ENCODE data around the gene PCDHGB3. TPM values are rescaled to one million over a fixed set of nuclear protein-coding genes. Genes with fewer than 3 reads are reported as not detected.

Gene PCDHGB3
- total and polyA plus RNA-seq, 7 donors, result under 0.01 to 16.1 (median 6.1) TPM; not detected in 1

DNA sequence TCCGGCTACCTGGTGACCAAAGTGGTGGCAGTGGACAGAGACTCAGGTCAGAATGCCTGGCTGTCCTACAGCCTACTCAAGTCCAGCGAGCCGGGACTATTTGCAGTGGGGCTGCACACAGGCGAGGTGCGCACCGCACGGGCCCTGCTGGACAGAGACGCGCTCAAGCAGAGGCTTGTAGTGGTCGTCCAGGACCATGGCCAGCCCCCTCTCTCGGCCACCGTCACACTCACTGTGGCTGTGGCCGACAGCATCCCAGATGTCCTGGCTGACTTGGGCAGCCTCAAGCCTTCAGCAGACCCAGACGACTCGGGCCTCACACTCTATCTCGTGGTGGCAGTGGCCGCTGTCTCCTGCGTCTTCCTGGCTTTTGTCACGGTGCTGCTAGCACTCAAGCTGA lies 13.1 kb upstream of the PCDHGB3 start:
- Histone ChIP-seq H3K27ac (no peak overlapping the region), H3K36me3 (no peaks in the 10 kb centered on the region), H3K4me3 (no peak overlapping the region), H3K4me1 (no peaks in the 10 kb centered on the region), H3K27me3 (peaks cover 0 to 13% (median 0%) of the 10 kb centered on the region in 3 donors), H3K9me3 (peaks cover 37 to 84% (median 62%) of the 10 kb centered on the region in 4 donors)
- no peak for TF ChIP-seq POLR2A (IDR thresholded peaks at IDR 0.05)
- no peak for DNase-seq
- 55 to 69% methylated on average over 19 of the region's 19 CpGs for WGBS, 2 donors
- intact Hi-C loops (cut with DNase I), result no loop called here

DNA sequence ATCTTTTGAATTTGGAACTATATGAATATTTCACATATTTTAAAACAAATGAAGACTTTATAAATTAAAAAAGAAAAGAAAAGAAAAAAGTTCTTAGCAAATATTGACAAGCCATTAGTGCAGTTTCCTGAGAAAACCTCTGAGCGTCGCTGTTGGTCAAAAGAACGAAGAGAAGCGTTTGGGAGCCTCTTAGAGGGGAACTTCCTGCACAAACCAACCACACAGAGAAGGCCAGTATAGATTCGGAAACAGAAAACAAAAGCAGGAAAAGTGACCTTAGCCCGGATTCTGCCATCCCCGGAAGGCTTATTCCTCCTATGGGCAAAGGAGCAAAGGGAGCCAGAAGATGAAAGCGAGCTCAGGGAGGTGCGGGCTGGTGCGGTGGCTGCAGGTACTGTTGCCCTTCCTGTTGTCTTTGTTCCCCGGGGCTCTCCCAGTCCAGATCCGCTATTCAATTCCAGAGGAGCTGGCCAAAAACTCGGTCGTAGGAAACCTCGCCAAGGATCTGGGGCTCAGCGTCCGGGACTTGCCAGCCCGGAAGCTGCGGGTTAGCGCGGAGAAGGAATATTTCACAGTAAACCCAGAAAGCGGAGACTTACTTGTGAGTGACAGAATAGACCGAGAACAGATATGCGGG lies 10.1 kb upstream of the PCDHGB3 start, which contains the start of gene PCDHGB2:
Gene PCDHGB2, plus strand, starts transcription at position 205 of the 637 bp plus-strand sequence. Its CDS starts 142 bp downstream, at position 347.
- no peaks in the 10 kb centered on the region for H3K36me3 ChIP-seq
- DNase-seq, result no peak
- peaks cover 0 to 5% (median 4%) of the 10 kb centered on the region in 3 donors for H3K27me3 ChIP-seq
- H3K27ac ChIP-seq, result no peak within 1 kb of the TSS
- peak within 1 kb of the TSS in 2 of 4 donors; percentile 14 to 26 for H3K4me3 ChIP-seq
- intact Hi-C loops (cut with DNase I), result no loop called here
- TF ChIP-seq EP300 (IDR thresholded peaks at IDR 0.05), result no peak
- TF ChIP-seq, protein P1, sequence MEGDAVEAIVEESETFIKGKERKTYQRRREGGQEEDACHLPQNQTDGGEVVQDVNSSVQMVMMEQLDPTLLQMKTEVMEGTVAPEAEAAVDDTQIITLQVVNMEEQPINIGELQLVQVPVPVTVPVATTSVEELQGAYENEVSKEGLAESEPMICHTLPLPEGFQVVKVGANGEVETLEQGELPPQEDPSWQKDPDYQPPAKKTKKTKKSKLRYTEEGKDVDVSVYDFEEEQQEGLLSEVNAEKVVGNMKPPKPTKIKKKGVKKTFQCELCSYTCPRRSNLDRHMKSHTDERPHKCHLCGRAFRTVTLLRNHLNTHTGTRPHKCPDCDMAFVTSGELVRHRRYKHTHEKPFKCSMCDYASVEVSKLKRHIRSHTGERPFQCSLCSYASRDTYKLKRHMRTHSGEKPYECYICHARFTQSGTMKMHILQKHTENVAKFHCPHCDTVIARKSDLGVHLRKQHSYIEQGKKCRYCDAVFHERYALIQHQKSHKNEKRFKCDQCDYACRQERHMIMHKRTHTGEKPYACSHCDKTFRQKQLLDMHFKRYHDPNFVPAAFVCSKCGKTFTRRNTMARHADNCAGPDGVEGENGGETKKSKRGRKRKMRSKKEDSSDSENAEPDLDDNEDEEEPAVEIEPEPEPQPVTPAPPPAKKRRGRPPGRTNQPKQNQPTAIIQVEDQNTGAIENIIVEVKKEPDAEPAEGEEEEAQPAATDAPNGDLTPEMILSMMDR (IDR thresholded peaks at IDR 0.05), result peak in 1 of 4 experiments; percentile 8
- H3K4me1 ChIP-seq, result no peaks in the 10 kb centered on the region
- H3K9me3 ChIP-seq, result peaks cover 48 to 96% (median 68%) of the 10 kb centered on the region in 4 donors
- WGBS, 2 donors, result 23 to 34% methylated on average over 24 of the region's 24 CpGs

DNA sequence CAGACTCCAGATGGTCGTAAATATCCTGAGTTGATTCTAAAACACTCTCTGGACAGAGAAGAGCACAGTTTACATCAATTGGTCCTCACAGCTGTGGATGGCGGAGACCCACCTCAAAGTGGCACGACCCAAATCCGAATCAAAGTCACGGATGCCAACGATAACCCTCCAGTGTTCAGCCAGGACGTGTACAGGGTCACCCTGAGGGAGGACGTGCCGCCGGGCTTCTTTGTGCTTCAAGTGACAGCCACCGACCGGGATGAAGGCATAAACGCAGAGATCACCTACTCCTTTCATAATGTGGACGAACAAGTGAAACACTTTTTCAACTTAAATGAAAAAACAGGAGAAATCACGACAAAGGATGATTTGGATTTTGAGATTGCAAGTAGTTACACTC lies 9.4 kb upstream of the PCDHGB3 start:
- 42 to 61% methylated on average over 15 of the region's 15 CpGs for WGBS, 2 donors
- no peaks in the 10 kb centered on the region for H3K4me1 ChIP-seq

DNA sequence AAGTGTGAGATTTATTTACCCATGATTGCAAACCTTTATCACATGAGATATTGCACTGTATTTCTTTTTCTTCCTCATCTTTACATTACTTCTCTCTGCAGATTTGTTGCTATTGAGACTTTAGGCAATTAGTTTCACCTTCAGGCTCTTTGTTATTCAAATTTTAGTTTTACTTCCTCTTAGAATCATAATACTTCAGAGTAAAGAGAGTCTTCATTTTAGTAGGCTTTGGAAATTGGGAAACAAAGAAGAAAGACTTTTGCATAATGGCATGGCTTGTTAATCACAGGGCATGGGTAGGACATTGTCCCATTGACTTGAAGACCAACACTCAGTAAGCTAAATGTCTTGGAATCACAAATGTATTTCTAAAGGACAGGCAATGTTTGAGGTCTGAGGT lies 7.3 kb upstream of the PCDHGB3 start:
- TF ChIP-seq, protein P1 (IDR thresholded peaks at IDR 0.05), result no peak
- TF ChIP-seq EP300 (IDR thresholded peaks at IDR 0.05) (no peak), POLR2AphosphoS5 (IDR thresholded peaks at IDR 0.05) (no peak), POLR2A (IDR thresholded peaks at IDR 0.05) (no peak)
- intact Hi-C loops (cut with DNase I), result no loop called here
- no peaks in the 10 kb centered on the region for H3K36me3 ChIP-seq

More for the DNA sequence above, 9.4 kb upstream of the PCDHGB3 start:
- H3K36me3 ChIP-seq, result no peaks in the 10 kb centered on the region
- peaks cover 0 to 5% (median 4%) of the 10 kb centered on the region in 3 donors for H3K27me3 ChIP-seq
- no peak for DNase-seq
- TF ChIP-seq POLR2AphosphoS5 (IDR thresholded peaks at IDR 0.05) (no peak), EP300 (IDR thresholded peaks at IDR 0.05) (no peak), POLR2A (IDR thresholded peaks at IDR 0.05) (no peak)
- TF ChIP-seq, protein P1 (IDR thresholded peaks at IDR 0.05), result no peak
- intact Hi-C loops (cut with DNase I), result no loop called here
- no peak overlapping the region for H3K4me3 ChIP-seq
- peaks cover 50 to 96% (median 70%) of the 10 kb centered on the region in 4 donors for H3K9me3 ChIP-seq
- H3K27ac ChIP-seq, result no peak overlapping the region

DNA sequence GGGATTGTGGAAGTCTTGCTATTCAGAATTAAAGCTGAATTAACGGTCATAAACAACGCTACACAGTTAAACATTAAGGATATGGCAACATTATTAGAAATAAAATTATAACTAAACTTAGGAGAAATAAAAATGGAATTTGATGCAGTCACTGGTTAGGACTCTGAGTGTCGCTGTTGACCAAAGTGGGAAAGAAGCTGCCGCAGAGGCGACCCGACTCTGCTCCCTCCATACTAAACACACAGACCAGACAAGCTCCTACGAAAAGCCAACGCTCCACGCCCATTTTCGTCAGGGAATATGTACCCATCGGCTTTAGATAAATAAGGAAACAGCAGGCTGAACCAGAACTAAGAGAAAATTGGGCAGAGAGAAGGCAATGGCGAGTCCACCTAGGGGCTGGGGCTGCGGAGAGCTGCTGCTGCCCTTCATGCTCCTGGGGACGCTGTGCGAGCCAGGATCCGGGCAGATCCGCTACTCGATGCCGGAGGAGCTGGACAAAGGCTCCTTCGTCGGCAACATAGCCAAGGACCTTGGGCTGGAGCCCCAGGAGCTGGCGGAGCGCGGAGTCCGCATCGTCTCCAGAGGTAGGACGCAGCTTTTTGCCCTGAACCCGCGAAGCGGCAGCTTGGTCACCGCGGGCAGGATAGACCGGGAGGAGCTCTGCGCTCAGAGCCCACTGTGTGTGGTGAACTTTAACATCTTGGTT lies 5.9 kb upstream of the PCDHGB3 start, which contains the start of gene PCDHGA5:
Gene PCDHGA5, plus strand, starts transcription at position 211 of the 709 bp plus-strand sequence. Its CDS starts 169 bp downstream, at position 380.
- Histone ChIP-seq H3K27ac (no peak within 1 kb of the TSS), H3K4me1 (no peaks in the 10 kb centered on the region), H3K27me3 (peaks cover 0 to 13% (median 4%) of the 10 kb centered on the region in 3 donors), H3K9me3 (peaks cover 41 to 92% (median 61%) of the 10 kb centered on the region in 4 donors), H3K36me3 (no peaks in the 10 kb centered on the region), H3K4me3 (peak within 1 kb of the TSS in 2 of 4 donors; percentile 12 to 17)
- 23 to 51% methylated on average over 34 of the region's 34 CpGs for WGBS, 2 donors
- TF ChIP-seq, protein P1 (IDR thresholded peaks at IDR 0.05), result no peak
- TF ChIP-seq POLR2AphosphoS5 (IDR thresholded peaks at IDR 0.05), result no peak
- TF ChIP-seq EP300 (IDR thresholded peaks at IDR 0.05), result no peak
- TF ChIP-seq POLR2A (IDR thresholded peaks at IDR 0.05), result no peak
- intact Hi-C loops (cut with DNase I), result no loop called here
- DNase-seq, result no peak

More for the DNA sequence above, 7.3 kb upstream of the PCDHGB3 start:
- Histone ChIP-seq H3K27ac (no peak overlapping the region), H3K4me3 (no peak overlapping the region), H3K27me3 (peaks cover 0 to 13% (median 4%) of the 10 kb centered on the region in 3 donors), H3K9me3 (peaks cover 41 to 96% (median 67%) of the 10 kb centered on the region in 4 donors), H3K4me1 (no peaks in the 10 kb centered on the region)
- no peak for DNase-seq

All from sigmoid colon (tissue), 7 donors.